HepG2 (cell line): ENCODE data around the gene TUBA4B. TPM values are rescaled to one million over a fixed set of nuclear protein-coding genes. Genes with fewer than 3 reads are reported as not detected.

ENCODE experiments used
- ATF4 ChIP-seq, 2 experiments: fragments of 450-650 bp in 1 of 2; sonication (generic) in 1 of 2; formaldehyde crosslinking; IDR thresholded peaks; 2 replicates each; pipeline versions ENCODE4 v1.5.0 to v1.8.0; 2020 to 2022; ENCODE audit warnings: mild to moderate bottlenecking in 1 of 2, missing genetic modification reagents in 1 of 2
- CENPBD1 ChIP-seq: sonication (generic); formaldehyde crosslinking; IDR thresholded peaks from 2 replicates; pipeline ENCODE4 v1.8.0; 2022; ENCODE audit warnings: missing genetic modification reagents, low read depth, mild to moderate bottlenecking, borderline replicate concordance
- KAT8 ChIP-seq: IDR thresholded peaks from 2 replicates; pipeline ENCODE4 v1.6.1; 2016; ENCODE audit warnings: missing genetic modification reagents, missing compliant biosample characterization
- MXD1 ChIP-seq: sonication (generic); formaldehyde crosslinking; IDR thresholded peaks from 2 replicates; pipeline ENCODE4 v1.4.0; 2020; ENCODE audit warnings: mild to moderate bottlenecking, missing genetic modification reagents
- NFE2L2 ChIP-seq: fragments of 150-350 bp; IDR thresholded peaks from 2 replicates; pipeline ENCODE4 v1.6.1; 2014; ENCODE audit warnings: low read length
- PCBP1 ChIP-seq: fragments of 200-400 bp; formaldehyde crosslinking; IDR thresholded peaks from 2 replicates; pipeline ENCODE4 v1.6.1; 2017; ENCODE audit warnings: mild to moderate bottlenecking, low read depth, low read length, borderline replicate concordance
- STAT5B ChIP-seq: sonication (generic); formaldehyde crosslinking; IDR thresholded peaks from 2 replicates; pipeline ENCODE4 v1.4.0; 2020; ENCODE audit warnings: missing genetic modification reagents
- TARDBP ChIP-seq: sonication (generic); formaldehyde crosslinking; IDR thresholded peaks from 2 replicates; pipeline ENCODE4 v1.8.0; 2022; ENCODE audit warnings: mild to moderate bottlenecking, missing genetic modification reagents
- TMF1 ChIP-seq: sonication (generic); formaldehyde crosslinking; IDR thresholded peaks from 2 replicates; pipeline ENCODE4 v1.8.1; 2022; ENCODE audit warnings: low read depth, missing genetic modification reagents
- ZKSCAN8 ChIP-seq: IDR thresholded peaks from 2 replicates; pipeline ENCODE4 v1.6.1; 2016; ENCODE audit warnings: borderline replicate concordance, missing genetic modification reagents, missing compliant biosample characterization
- ZNF142 ChIP-seq: sonication (generic); formaldehyde crosslinking; IDR thresholded peaks from 2 replicates; pipeline ENCODE4 v1.4.0; 2020; ENCODE audit warnings: missing genetic modification reagents
- ZNF160 ChIP-seq: sonication (generic); formaldehyde crosslinking; IDR thresholded peaks from 2 replicates; pipeline ENCODE4 v1.8.0; 2022; ENCODE audit warnings: mild to moderate bottlenecking, inconsistent platforms, missing genetic modification reagents
- ZNF337 ChIP-seq: sonication (generic); formaldehyde crosslinking; IDR thresholded peaks from 2 replicates; pipeline ENCODE4 v1.5.1; 2020; ENCODE audit warnings: missing genetic modification reagents, low read depth, mild to moderate bottlenecking, borderline replicate concordance
- ZNF431 ChIP-seq: sonication (generic); formaldehyde crosslinking; IDR thresholded peaks from 2 replicates; pipeline ENCODE4 v1.9.0; 2022; ENCODE audit warnings: missing genetic modification reagents, low read depth, mild to moderate bottlenecking, borderline replicate concordance
- ZNF556 ChIP-seq: sonication (generic); formaldehyde crosslinking; IDR thresholded peaks from 2 replicates; pipeline ENCODE4 v1.4.0; 2020; ENCODE audit warnings: mild to moderate bottlenecking, missing genetic modification reagents, borderline replicate concordance
- polyA plus RNA-seq, 8 experiments: library from polyadenylated mRNA; depleted of rRNA in 3 of 8; stranded (reverse) in 7 of 8; unstranded in 1 of 8; fragments of >200 nt; fragmentation: Illumina TruSeq in 4 of 8; extraction: Trizol in 4 of 8; gene quantifications; 2 replicates each; pipeline versions ENCODE4 v1.2.1 to v1.2.3, GENCODE V29; 2011 to 2016; ENCODE audit warnings: low read depth in 4 of 8, missing spikeins in 1 of 8, mixed read lengths in 1 of 8; ENCODE audit not compliant: insufficient read depth in 1 of 8
- total RNA-seq, 5 experiments: library from RNA; depleted of rRNA; stranded (reverse); fragments of >200 nt; fragmentation: Illumina TruSeq; extraction: Trizol; gene quantifications; 2 replicates each; pipeline ENCODE4 v1.2.3, GENCODE V29; 2016; ENCODE audit warnings: low read depth in 1 of 5

TUBA4B gene
- total and polyA plus RNA-seq, 2 of the 13 experiments (the other 11 are each of a cell fraction or from before 2014, with no cell fraction given) = 0.18 to 0.22 TPM

- TF ChIP-seq ZNF142 (CRISPR knock-in tag) = peak; percentile 63
- TF ChIP-seq ZNF337 = peak; percentile 98
- TF ChIP-seq PCBP1 = peak; percentile 82; the same call in 1 of the 2 replicates
- TF ChIP-seq ZKSCAN8 (CRISPR knock-in tag) = peak; percentile 90
- TF ChIP-seq ATF4 (CRISPR knock-in tag; IDR thresholded peaks at IDR 0.05) = peak in 1 of 2 experiments; percentile 42; a peak in 1 of 4 replicates
- TF ChIP-seq TMF1 (CRISPR knock-in tag) = no peak
- TF ChIP-seq NFE2L2 = no peak
- TF ChIP-seq ZNF431 (CRISPR knock-in tag) = peak; percentile 59; the same call in 1 of the 2 replicates
- TF ChIP-seq CENPBD1 (CRISPR knock-in tag) = no peak
- TF ChIP-seq MXD1 (CRISPR knock-in tag) = peak; percentile 80
- peak; percentile 83 for TF ChIP-seq TARDBP
- peak; percentile 99 for TF ChIP-seq KAT8 (CRISPR knock-in tag)
- peak; percentile 47; the same call in 1 of the 2 replicates for TF ChIP-seq ZNF160 (CRISPR knock-in tag)
- no peak; the same call in 1 of the 2 replicates for TF ChIP-seq STAT5B
- peak; percentile 93 for TF ChIP-seq ZNF556 (CRISPR knock-in tag)
Measured at GRCh38 chr2:219245148-219245898, 7.7 kb upstream of the TUBA4B start, which contains the start of the genes GLB1L and STK16 (continued).
